ENCODE measurements around the gene TMEM222. TPM values are rescaled to one million over a fixed set of nuclear protein-coding genes. Genes with fewer than 3 reads are reported as not detected.

TMEM222 gene
- 6.8 and 16.0 TPM in 2 replicates for polyA plus RNA-seq

GRCh38 chr1:27321813-27322568 lies at the start of gene TMEM222:
TMEM222 (plus strand) TSS chr1:27322163; CDS start chr1:27322198, 35 bp downstream.

GRCh38 chr1:27341525-27342252 lies 19.7 kb downstream of the TMEM222 start, which contains the start of gene SYTL1:
SYTL1 (plus strand) TSS chr1:27342022; CDS start chr1:27345335, 3,313 bp downstream.

GRCh38 chr1:27366411-27367159 lies 44.6 kb downstream of the TMEM222 start, which contains the start of gene MAP3K6:
MAP3K6 (minus strand) TSS chr1:27366961; CDS start chr1:27366597, 364 bp downstream.

DNA sequence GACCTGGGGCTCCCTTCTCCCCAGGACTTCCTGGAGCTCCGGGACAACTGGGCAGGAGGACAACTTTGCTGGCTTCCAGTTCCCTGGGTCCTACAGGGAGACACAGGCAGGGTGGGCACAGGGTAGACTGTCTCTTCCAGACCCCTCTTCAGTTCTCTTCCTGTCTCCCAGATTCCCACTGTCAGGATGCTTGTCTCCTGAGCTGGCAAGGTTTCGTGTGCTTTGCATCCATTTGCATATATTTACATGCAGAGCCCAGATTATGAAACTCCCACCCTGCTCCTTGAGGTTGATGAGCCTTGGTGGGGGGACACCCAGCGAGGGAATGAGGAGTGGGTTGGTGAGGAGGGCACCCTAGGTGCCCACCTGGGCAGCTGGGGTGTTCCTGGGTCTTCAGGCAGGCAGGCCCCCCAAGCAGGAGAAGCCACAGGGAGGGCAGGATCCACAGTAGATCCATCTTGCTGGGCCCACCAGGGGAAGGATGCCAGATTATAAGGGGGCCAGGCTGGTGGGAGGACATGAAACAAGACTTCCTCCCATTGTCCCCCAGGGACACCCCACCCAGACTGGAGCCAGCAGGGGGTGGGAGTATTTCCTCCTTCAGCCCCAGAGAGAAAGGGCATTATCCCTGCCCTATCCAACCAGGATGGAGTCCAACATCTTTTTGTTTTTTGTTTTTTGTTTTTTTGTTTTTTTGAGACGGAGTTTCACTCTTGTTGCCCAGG lies 52.6 kb downstream of the TMEM222 start, which contains the start of gene FCN3:
Gene FCN3 (minus strand): TSS at position 463 of the 725 bp plus-strand sequence. CDS start 6 bp downstream, at position 457.

GRCh38 chr1:27383039-27383605 lies 61.2 kb downstream of the TMEM222 start, which contains the start of gene CD164L2:
CD164L2 (minus strand) TSS chr1:27383333; CDS start chr1:27383239, 94 bp downstream.

Other genes starting within 250 kb of the TMEM222 start
- gene SLC9A1, start 167.0 kb upstream of the TMEM222 start, polyA plus RNA-seq: 10.8 and 12.2 TPM in 2 replicates
- gene WDTC1, start 87.5 kb upstream of the TMEM222 start, polyA plus RNA-seq: 0.42 and 0.67 TPM in 2 replicates
- not detected in 2 replicates for gene SYTL1, start 19.9 kb downstream of the TMEM222 start, polyA plus RNA-seq
- gene MAP3K6, start 44.8 kb downstream of the TMEM222 start, polyA plus RNA-seq: 2.5 TPM in 1 of 2 replicates, not detected in the other
- not detected in 2 replicates for gene FCN3, start 52.7 kb downstream of the TMEM222 start, polyA plus RNA-seq
- gene CD164L2, start 61.2 kb downstream of the TMEM222 start, polyA plus RNA-seq: not detected in 2 replicates
- 0.14 and 0.19 TPM in 2 replicates for gene GPR3, start 70.5 kb downstream of the TMEM222 start, polyA plus RNA-seq
- gene WASF2, start 168.0 kb downstream of the TMEM222 start, polyA plus RNA-seq: 3.1 and 3.3 TPM in 2 replicates